DMS153 treated with DMSO at 0.1 percent for 48 hours (cell line): ENCODE measurements around the gene SDHAF3.
"Not testable (repeated sequence)": the region's sequence is repeated elsewhere in the genome, so short reads cannot be mapped to it uniquely, and the experiment has no call there.

Source experiments
- DNase-seq: peaks from one replicate; lab custom pipeline; 2025; ENCODE audit not compliant: unreplicated experiment; lab: John Stamatoyannopoulos, UW

Gene SDHAF3

GRCh38 chr7:97123115-97123514 lies 5.6 kb downstream of the SDHAF3 start:
- not testable (repeated sequence) for DNase-seq

GRCh38 chr7:97126483-97127171 lies 9.1 kb downstream of the SDHAF3 start:
- DNase-seq: no peak

GRCh38 chr7:97128736-97129135 lies 11.2 kb downstream of the SDHAF3 start:
- DNase-seq: no peak

- no peak for DNase-seq
These were observed 13.1 kb downstream of the SDHAF3 start for GRCh38 chr7:97130417-97131139.

GRCh38 chr7:97133159-97133558 lies 15.7 kb downstream of the SDHAF3 start:
- no peak for DNase-seq

- DNase-seq: no peak
These were observed 21.3 kb downstream of the SDHAF3 start for GRCh38 chr7:97138830-97139229.

- DNase-seq: peak; percentile 42
These were observed 27.6 kb downstream of the SDHAF3 start for GRCh38 chr7:97145068-97145467.

GRCh38 chr7:97149843-97150242 lies 32.3 kb downstream of the SDHAF3 start:
- no peak for DNase-seq

- no peak for DNase-seq
These were observed 38.5 kb downstream of the SDHAF3 start for GRCh38 chr7:97155897-97156418.

- DNase-seq: not testable (repeated sequence)
These were observed 42.5 kb downstream of the SDHAF3 start for GRCh38 chr7:97159984-97160383.

GRCh38 chr7:97161609-97162008 lies 44.1 kb downstream of the SDHAF3 start:
- not testable (repeated sequence) for DNase-seq

- no peak for DNase-seq
These were observed 48.8 kb downstream of the SDHAF3 start for GRCh38 chr7:97166308-97166707.

- DNase-seq: no peak
These were observed 49.7 kb downstream of the SDHAF3 start for GRCh38 chr7:97167176-97167575.

GRCh38 chr7:97167749-97168148 lies 50.3 kb downstream of the SDHAF3 start:
- no peak for DNase-seq

- DNase-seq: no peak
These were observed 56.8 kb downstream of the SDHAF3 start for GRCh38 chr7:97174303-97174702.

GRCh38 chr7:97179454-97180104 lies 62.1 kb downstream of the SDHAF3 start:
- DNase-seq: peak; percentile 17

- no peak for DNase-seq
These were observed 69.6 kb downstream of the SDHAF3 start for GRCh38 chr7:97187067-97187466.

GRCh38 chr7:97196174-97196573 lies 78.7 kb downstream of the SDHAF3 start:
- DNase-seq: not testable (repeated sequence)

- no peak for DNase-seq
These were observed 81.1 kb downstream of the SDHAF3 start for GRCh38 chr7:97198596-97198995.

GRCh38 chr7:97200018-97200417 lies 82.5 kb downstream of the SDHAF3 start:
- no peak for DNase-seq

- no peak for DNase-seq
These were observed 86.5 kb downstream of the SDHAF3 start for GRCh38 chr7:97203957-97204356.

- no peak for DNase-seq
These were observed 87.3 kb downstream of the SDHAF3 start for GRCh38 chr7:97204821-97205220.
